GM08714 (cell line): ENCODE measurements around the gene MMP11.

Experiments
- H3K4me3 ChIP-seq: fragments of 200-500 bp; sonication (Bioruptor generic); 2 replicates; pipeline ENCODE4 v1.5.1; 2014; ENCODE audit warnings: mild to moderate bottlenecking, low read length, inconsistent platforms
- ZNF274 ChIP-seq: IDR thresholded peaks from 2 replicates; pipeline ENCODE4 v1.6.1; 2012; ENCODE audit warnings: mild to moderate bottlenecking, low read depth, low read length

Gene MMP11

GRCh38 chr22:23752750-23753149 lies 19.9 kb upstream of the MMP11 start:
- no peak overlapping the region; the same call in 1 of the 2 replicates for H3K4me3 ChIP-seq
- TF ChIP-seq ZNF274: no peak

GRCh38 chr22:23753385-23753784 lies 19.3 kb upstream of the MMP11 start:
- peak overlapping the region; percentile 22; the same call in 1 of the 2 replicates for H3K4me3 ChIP-seq

GRCh38 chr22:23754220-23754919 lies 18.3 kb upstream of the MMP11 start, which contains the start of gene VPREB3:
Gene VPREB3, minus strand, starts transcription at chr22:23754425. Its CDS starts 62 bp downstream, at chr22:23754363.
- TF ChIP-seq ZNF274: no peak
- H3K4me3 ChIP-seq: peak within 1 kb of the TSS; percentile 22; the same call in 1 of the 2 replicates

More at GRCh38 chr22:23753385-23753784, 19.3 kb upstream of the MMP11 start:
- TF ChIP-seq ZNF274: no peak

- TF ChIP-seq ZNF274: no peak
- no peak overlapping the region for H3K4me3 ChIP-seq
These were observed 17.5 kb upstream of the MMP11 start for GRCh38 chr22:23754980-23755636.

GRCh38 chr22:23755711-23756110 lies 16.9 kb upstream of the MMP11 start:
- no peak overlapping the region for H3K4me3 ChIP-seq
- TF ChIP-seq ZNF274: no peak

- H3K4me3 ChIP-seq: no peak overlapping the region
- no peak for TF ChIP-seq ZNF274
These were observed 15.8 kb upstream of the MMP11 start for GRCh38 chr22:23756891-23757290.

GRCh38 chr22:23759566-23759965 lies 13.1 kb upstream of the MMP11 start:
- no peak overlapping the region for H3K4me3 ChIP-seq
- no peak for TF ChIP-seq ZNF274

GRCh38 chr22:23760056-23760455 lies 12.6 kb upstream of the MMP11 start:
- no peak overlapping the region for H3K4me3 ChIP-seq

GRCh38 chr22:23762842-23763578 lies 9.6 kb upstream of the MMP11 start, which contains the start of gene C22orf15:
Gene C22orf15, plus strand, starts transcription at chr22:23762990. Its CDS starts 317 bp downstream, at chr22:23763307.
- TF ChIP-seq ZNF274: no peak
- no peak within 1 kb of the TSS; the same call in 1 of the 2 replicates for H3K4me3 ChIP-seq

More at GRCh38 chr22:23760056-23760455, 12.6 kb upstream of the MMP11 start:
- no peak for TF ChIP-seq ZNF274

- no peak for TF ChIP-seq ZNF274
- H3K4me3 ChIP-seq: no peak overlapping the region; the same call in 1 of the 2 replicates
These were observed 9.1 kb upstream of the MMP11 start for GRCh38 chr22:23763579-23763945.

- no peak for TF ChIP-seq ZNF274
- H3K4me3 ChIP-seq: no peak overlapping the region; the same call in 1 of the 2 replicates
These were observed 8.7 kb upstream of the MMP11 start for GRCh38 chr22:23763954-23764353.

- no peak for TF ChIP-seq ZNF274
- H3K4me3 ChIP-seq: no peak overlapping the region
These were observed 7.5 kb upstream of the MMP11 start for GRCh38 chr22:23764899-23765881.

GRCh38 chr22:23767303-23767672 lies 5.4 kb upstream of the MMP11 start:
- H3K4me3 ChIP-seq: peak overlapping the region; percentile 82

More at GRCh38 chr22:23767303-23767672, 5.4 kb upstream of the MMP11 start:
- no peak for TF ChIP-seq ZNF274
